ENCODE measurements around the gene ANKHD1.
"Not testable (repeated sequence)": the region's sequence is repeated elsewhere in the genome, so short reads cannot be mapped to it uniquely, and the experiment has no call there.

GRCh38 chr5:140421375-140421774 is 19.7 kb downstream of the ANKHD1 start:
- not testable (repeated sequence) for TF ChIP-seq SIN3A (IDR thresholded peaks at IDR 0.05; ENCODE audit: borderline replicate concordance, insufficient read depth, low read depth, low read length); TCF7L2 (IDR thresholded peaks at IDR 0.05; ENCODE audit: low read depth, low read length); CTCF (IDR thresholded peaks at IDR 0.05); POLR2AphosphoS5 (IDR thresholded peaks at IDR 0.05; ENCODE audit: low read depth, low read length); REST (IDR thresholded peaks at IDR 0.05; ENCODE audit: insufficient read depth in 1 of 2, low read depth in 2 of 2, low read length in 1 of 2)
